ENCODE measurements around the gene UGT3A1. TPM values are rescaled to one million over a fixed set of nuclear protein-coding genes. Genes with fewer than 3 reads are reported as not detected.

UGT3A1 gene
- total RNA-seq, 1 donor: not detected

DNA sequence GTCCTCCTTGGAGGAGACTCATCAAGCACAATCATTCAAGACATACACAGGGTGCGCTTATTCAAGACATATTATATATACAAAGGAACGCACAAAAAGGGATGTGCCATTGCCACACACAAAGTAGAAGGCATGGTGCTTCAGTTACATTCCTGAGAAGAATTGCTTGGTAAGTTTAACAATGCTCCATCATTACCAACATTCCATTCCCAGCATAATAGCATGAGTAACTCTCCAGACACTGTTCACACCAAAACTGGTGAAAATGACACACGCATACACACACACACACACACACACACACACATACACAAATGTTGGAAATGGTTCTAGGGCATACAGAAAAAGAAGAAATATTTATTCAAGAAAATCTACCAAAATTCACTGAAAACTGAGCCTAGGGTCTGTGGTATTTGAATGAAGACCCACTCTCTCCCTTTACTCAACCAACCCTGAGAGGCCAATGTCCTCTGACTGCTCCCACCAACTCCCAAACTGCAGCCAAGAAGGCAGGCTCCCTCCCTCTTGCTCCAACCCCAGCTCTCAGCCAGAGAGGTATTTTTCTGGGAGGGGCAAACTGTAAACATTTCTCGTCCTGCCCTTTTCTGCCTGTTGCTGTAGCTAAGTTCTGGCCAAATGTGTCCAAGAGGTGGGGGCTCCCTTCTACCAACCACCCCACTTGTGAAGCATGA, 19.9 kb downstream of the UGT3A1 start:
- DNase-seq (ENCODE audit: low read depth): peak; percentile 1
- TF ChIP-seq, protein P1, sequence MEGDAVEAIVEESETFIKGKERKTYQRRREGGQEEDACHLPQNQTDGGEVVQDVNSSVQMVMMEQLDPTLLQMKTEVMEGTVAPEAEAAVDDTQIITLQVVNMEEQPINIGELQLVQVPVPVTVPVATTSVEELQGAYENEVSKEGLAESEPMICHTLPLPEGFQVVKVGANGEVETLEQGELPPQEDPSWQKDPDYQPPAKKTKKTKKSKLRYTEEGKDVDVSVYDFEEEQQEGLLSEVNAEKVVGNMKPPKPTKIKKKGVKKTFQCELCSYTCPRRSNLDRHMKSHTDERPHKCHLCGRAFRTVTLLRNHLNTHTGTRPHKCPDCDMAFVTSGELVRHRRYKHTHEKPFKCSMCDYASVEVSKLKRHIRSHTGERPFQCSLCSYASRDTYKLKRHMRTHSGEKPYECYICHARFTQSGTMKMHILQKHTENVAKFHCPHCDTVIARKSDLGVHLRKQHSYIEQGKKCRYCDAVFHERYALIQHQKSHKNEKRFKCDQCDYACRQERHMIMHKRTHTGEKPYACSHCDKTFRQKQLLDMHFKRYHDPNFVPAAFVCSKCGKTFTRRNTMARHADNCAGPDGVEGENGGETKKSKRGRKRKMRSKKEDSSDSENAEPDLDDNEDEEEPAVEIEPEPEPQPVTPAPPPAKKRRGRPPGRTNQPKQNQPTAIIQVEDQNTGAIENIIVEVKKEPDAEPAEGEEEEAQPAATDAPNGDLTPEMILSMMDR (IDR thresholded peaks at IDR 0.05; ENCODE audit: insufficient read depth, low read length): no peak
- no peak overlapping the region for H3K4me3 ChIP-seq (ENCODE audit: low read depth, low read length)

DNA sequence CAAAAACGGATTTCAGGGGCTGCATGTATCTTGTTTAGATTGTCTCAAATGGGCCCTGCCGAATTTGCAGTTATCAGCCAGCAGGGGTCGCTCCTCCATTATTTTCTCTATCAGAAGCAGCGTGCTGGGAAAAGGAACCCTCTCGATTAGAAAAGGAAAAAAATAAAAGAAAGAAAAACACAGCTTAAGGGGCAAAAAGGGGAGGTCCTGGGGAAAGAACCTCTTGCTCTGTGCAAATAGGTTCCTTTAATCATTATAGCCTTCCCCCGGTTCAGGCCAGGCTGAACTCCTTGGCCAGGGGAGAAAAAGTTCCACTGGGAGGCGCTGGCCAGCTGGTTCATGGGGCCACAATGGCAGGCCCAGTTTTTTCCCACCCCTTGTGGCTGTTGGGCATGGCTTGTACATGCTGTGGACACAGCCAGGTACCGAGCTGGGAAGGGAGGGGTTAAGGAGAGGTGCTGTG, 27.8 kb downstream of the UGT3A1 start:
- TF ChIP-seq, protein P1 (IDR thresholded peaks at IDR 0.05; ENCODE audit: insufficient read depth, low read length): peak; percentile 19
- DNase-seq (ENCODE audit: low read depth): peak; percentile 4
- H3K4me3 ChIP-seq (ENCODE audit: low read depth, low read length): no peak overlapping the region

DNA sequence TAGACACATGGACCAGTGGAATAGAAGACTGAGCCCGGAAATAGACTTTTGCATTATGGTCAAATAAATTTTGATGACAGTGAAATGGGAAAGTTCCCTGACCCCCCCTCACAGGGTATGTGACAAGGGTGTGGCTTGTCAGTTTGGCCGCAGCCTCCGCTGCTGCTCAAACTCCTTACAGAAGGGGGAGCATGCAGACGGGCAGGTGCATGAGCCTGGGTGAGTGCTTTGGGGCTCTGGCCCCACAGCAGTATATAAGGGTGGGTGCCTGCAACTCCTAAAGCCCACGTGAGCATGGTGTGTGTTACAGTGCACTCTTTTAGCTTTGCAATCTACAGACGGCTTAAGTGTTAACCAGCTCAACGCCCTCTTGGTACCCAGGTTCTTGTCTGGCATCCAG, 30.9 kb downstream of the UGT3A1 start:
- TF ChIP-seq, protein P1 (IDR thresholded peaks at IDR 0.05; ENCODE audit: insufficient read depth, low read length): no peak
- no peak for DNase-seq (ENCODE audit: low read depth)
- H3K4me3 ChIP-seq (ENCODE audit: low read depth, low read length): no peak overlapping the region

DNA sequence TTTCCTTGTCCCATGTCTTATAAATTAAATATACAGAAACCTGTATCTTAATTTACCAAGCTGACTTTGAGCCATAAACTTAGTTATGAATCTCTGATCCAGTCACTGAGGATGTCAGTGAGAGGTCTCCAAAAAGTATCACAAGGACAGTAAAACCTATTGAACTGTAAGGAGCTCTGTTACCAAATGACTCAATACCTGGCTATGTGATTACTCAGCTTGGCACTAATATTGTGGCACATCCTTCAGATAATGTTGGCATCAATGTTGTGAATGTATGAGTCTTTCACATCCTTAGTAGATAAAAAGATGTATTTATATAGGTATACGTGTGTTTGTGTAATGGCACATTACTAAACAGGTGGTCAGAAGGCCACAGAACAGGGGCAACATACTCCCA, 34.8 kb downstream of the UGT3A1 start:
- DNase-seq (ENCODE audit: low read depth): no peak
- TF ChIP-seq, protein P1 (IDR thresholded peaks at IDR 0.05; ENCODE audit: insufficient read depth, low read length): no peak
- no peak overlapping the region for H3K4me3 ChIP-seq (ENCODE audit: low read depth, low read length)

DNA sequence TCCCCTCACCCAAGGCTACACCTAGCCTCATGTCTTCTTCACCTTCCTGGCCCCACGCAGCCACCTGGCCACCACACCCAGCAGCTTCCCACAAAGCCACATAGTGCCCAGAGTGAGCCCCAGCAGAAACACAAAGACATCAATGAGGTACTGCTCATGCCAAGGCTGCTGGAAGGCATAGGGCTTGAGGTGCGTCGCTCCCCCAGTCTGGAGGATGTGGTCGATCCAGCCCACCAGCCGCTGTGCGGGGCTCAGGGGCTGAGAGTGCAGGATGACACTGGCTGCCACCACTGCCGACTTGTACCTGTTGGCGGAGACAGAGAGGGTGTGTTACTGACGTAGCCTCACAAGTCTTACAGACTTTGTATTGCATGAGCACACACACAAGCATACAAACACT, 37.0 kb downstream of the UGT3A1 start:
- TF ChIP-seq, protein P1 (IDR thresholded peaks at IDR 0.05; ENCODE audit: insufficient read depth, low read length): no peak
- H3K4me3 ChIP-seq (ENCODE audit: low read depth, low read length): no peak overlapping the region
- DNase-seq (ENCODE audit: low read depth): no peak

DNA sequence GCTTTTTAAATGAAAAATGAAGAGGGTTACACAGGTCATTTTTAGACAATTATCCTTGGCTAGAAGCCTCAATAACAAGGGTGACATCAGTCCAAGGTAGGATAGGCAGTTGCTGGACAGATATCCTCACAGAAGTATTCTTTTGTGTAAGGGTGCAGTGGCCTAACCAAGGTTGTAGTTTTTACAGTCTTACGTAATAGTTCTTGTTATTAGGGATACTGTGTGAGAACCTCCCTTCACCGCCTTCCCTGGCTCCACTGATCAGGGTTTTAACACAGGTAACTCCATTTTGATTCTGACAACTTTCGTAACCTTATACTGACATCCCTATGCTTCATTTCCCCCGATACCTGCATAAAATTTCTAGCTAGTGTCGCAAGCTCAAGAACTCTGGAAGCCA, 44.1 kb downstream of the UGT3A1 start:
- no peak overlapping the region for H3K4me3 ChIP-seq (ENCODE audit: low read depth, low read length)
- TF ChIP-seq, protein P1 (IDR thresholded peaks at IDR 0.05; ENCODE audit: insufficient read depth, low read length): no peak
- DNase-seq (ENCODE audit: low read depth): no peak

DNA sequence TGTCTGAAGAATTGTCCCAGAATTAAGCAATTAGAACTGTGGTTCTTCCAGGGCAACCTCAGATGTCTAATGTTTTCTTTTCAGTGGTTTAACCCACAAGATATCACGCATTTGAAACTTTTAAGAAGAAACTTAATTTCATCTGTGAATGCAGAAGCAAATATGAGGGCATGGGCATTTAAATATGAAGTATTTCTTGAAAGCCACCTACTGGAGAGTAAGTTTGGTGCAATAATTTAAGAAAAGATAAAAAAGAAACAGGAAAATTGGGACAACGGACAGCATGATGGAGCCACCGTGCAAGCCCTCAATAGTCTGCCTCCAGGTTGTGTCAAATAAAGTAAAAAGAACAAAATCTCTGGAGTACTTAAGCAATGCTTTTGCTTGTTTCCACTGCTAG, 51.6 kb downstream of the UGT3A1 start:
- TF ChIP-seq, protein P1 (IDR thresholded peaks at IDR 0.05; ENCODE audit: insufficient read depth, low read length): peak; percentile 29
- DNase-seq (ENCODE audit: low read depth): no peak
- H3K4me3 ChIP-seq (ENCODE audit: low read depth, low read length): no peak overlapping the region

All from fibroblast of the aortic adventitia (primary cell).